ENCODE results near the gene OR2L2. TPM values are rescaled to one million over a fixed set of nuclear protein-coding genes. Genes with fewer than 3 reads are reported as not detected.

Gene OR2L2
- total RNA-seq, 1 donor = under 0.01 TPM

- no peaks in the 10 kb centered on the region for H3K36me3 ChIP-seq (ENCODE audit: insufficient read depth, low read length)
- no peaks in the 10 kb centered on the region for H4K20me1 ChIP-seq (ENCODE audit: insufficient read depth, low read length)
- H3K27ac ChIP-seq (ENCODE audit: low read depth, low read length) = no peak overlapping the region
- H3K27me3 ChIP-seq (ENCODE audit: insufficient read depth, low read length) = no peaks in the 10 kb centered on the region
- H3K4me3 ChIP-seq (ENCODE audit: insufficient read depth, low read length) = no peak overlapping the region
- no peaks in the 10 kb centered on the region for H3K4me1 ChIP-seq (ENCODE audit: insufficient read depth, low read length)
- H2AFZ ChIP-seq (ENCODE audit: low read length) = no peak overlapping the region
- H3K9me3 ChIP-seq (ENCODE audit: low read depth, low read length) = no peaks in the 10 kb centered on the region
- no peak for DNase-seq (ENCODE audit: insufficient read length, low spot score, missing footprints)
- TF ChIP-seq, protein P1, sequence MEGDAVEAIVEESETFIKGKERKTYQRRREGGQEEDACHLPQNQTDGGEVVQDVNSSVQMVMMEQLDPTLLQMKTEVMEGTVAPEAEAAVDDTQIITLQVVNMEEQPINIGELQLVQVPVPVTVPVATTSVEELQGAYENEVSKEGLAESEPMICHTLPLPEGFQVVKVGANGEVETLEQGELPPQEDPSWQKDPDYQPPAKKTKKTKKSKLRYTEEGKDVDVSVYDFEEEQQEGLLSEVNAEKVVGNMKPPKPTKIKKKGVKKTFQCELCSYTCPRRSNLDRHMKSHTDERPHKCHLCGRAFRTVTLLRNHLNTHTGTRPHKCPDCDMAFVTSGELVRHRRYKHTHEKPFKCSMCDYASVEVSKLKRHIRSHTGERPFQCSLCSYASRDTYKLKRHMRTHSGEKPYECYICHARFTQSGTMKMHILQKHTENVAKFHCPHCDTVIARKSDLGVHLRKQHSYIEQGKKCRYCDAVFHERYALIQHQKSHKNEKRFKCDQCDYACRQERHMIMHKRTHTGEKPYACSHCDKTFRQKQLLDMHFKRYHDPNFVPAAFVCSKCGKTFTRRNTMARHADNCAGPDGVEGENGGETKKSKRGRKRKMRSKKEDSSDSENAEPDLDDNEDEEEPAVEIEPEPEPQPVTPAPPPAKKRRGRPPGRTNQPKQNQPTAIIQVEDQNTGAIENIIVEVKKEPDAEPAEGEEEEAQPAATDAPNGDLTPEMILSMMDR (IDR thresholded peaks at IDR 0.05; ENCODE audit: extremely low read depth, low read depth, low read length) = no peak
- no peaks in the 10 kb centered on the region for H3K79me2 ChIP-seq (ENCODE audit: insufficient read depth, low read length)
- H3K4me2 ChIP-seq (ENCODE audit: insufficient read depth, low read length) = no peak overlapping the region
Observed at GRCh38 chr1:248007778-248008177, 22.1 kb upstream of the OR2L2 start.

DNA sequence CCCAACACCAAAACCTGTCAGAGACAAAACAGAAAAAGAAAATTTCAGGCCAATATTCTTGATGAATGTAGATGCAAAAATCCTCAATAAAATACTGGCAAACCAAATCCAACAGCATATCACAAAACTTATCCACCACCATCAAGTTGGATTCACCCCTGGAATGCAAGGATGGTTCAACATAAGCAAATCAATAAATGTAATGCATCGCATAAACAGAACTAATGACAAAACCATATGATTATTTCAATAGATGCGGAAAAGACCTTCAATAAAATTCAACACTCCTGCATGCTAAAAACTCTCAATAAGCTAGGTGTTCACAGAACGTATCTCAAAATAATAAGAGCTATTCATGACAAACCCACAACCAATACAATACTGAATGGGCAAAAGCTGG is 20.2 kb upstream of the OR2L2 start:
- H3K79me2 ChIP-seq (ENCODE audit: insufficient read depth, low read length) = no peaks in the 10 kb centered on the region
- no peaks in the 10 kb centered on the region for H4K20me1 ChIP-seq (ENCODE audit: insufficient read depth, low read length)
- no peak for DNase-seq (ENCODE audit: insufficient read length, low spot score, missing footprints)
- H2AFZ ChIP-seq (ENCODE audit: low read length) = no peak overlapping the region
- no peaks in the 10 kb centered on the region for H3K9me3 ChIP-seq (ENCODE audit: low read depth, low read length)
- H3K4me2 ChIP-seq (ENCODE audit: insufficient read depth, low read length) = no peak overlapping the region
- H3K36me3 ChIP-seq (ENCODE audit: insufficient read depth, low read length) = no peaks in the 10 kb centered on the region
- TF ChIP-seq, protein P1 (IDR thresholded peaks at IDR 0.05; ENCODE audit: extremely low read depth, low read depth, low read length) = no peak
- no peak overlapping the region for H3K27ac ChIP-seq (ENCODE audit: low read depth, low read length)
- no peaks in the 10 kb centered on the region for H3K4me1 ChIP-seq (ENCODE audit: insufficient read depth, low read length)
- H3K27me3 ChIP-seq (ENCODE audit: insufficient read depth, low read length) = no peaks in the 10 kb centered on the region
- H3K4me3 ChIP-seq (ENCODE audit: insufficient read depth, low read length) = no peak overlapping the region

DNA sequence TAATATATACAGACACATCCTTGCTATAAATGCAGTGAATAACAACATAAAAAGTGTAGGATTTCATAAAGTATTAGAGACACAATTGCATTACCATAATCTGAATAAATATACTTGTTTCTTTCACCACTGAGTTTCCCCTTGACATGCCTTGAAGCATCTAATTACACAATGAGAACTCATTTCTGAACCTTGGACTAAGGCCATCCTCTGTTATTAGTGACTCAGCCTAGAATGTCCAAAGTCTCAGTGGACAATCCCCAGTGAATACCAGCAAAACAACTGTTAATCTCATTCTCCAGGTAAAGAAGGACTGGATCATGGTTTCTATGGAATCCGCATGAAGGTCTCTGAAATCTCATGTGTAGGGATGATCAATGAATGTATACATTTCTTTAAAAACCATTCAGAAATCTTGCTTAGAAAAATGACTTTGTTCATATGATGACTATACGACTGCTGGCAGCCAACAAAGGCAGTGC is 16.6 kb upstream of the OR2L2 start, which contains the start of gene OR2L5:
TSS of gene OR2L5 (plus strand) at position 432 of the 482 bp plus-strand sequence. CDS start 8,288 bp downstream, outside the sequence.
- Histone ChIP-seq H3K9me3 (ENCODE audit: low read depth, low read length) (no peaks in the 10 kb centered on the region), H3K79me2 (ENCODE audit: insufficient read depth, low read length) (no peaks in the 10 kb centered on the region), H3K4me1 (ENCODE audit: insufficient read depth, low read length) (no peaks in the 10 kb centered on the region), H3K4me3 (ENCODE audit: insufficient read depth, low read length) (no peak within 1 kb of the TSS), H3K27ac (ENCODE audit: low read depth, low read length) (no peak within 1 kb of the TSS), H4K20me1 (ENCODE audit: insufficient read depth, low read length) (no peaks in the 10 kb centered on the region), H3K4me2 (ENCODE audit: insufficient read depth, low read length) (no peak within 1 kb of the TSS), H3K36me3 (ENCODE audit: insufficient read depth, low read length) (no peaks in the 10 kb centered on the region), H2AFZ (ENCODE audit: low read length) (no peak within 1 kb of the TSS), H3K27me3 (ENCODE audit: insufficient read depth, low read length) (no peaks in the 10 kb centered on the region)
- TF ChIP-seq, protein P1 (IDR thresholded peaks at IDR 0.05; ENCODE audit: extremely low read depth, low read depth, low read length) = no peak
- DNase-seq (ENCODE audit: insufficient read length, low spot score, missing footprints) = no peak

DNA sequence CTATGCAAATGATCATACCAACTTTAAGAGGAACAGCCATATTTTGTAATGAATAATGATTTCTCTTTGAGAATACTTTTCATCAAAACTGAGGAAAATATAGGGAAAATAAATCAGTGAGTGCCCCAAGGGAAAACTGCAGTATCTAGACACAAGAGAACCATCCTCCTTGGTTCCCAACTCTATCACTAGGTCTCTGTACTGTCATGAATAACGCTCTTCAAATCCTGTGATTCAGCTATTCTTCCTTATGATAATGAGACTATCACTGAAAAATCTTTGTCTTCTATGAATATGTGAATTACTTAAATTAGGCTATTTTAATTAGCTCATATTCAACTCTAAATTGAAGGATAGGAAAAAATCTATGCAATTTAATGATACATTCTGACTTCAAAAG is 14.1 kb upstream of the OR2L2 start:
- H3K27ac ChIP-seq (ENCODE audit: low read depth, low read length) = no peak overlapping the region
- no peak overlapping the region for H2AFZ ChIP-seq (ENCODE audit: low read length)
- H3K9me3 ChIP-seq (ENCODE audit: low read depth, low read length) = no peaks in the 10 kb centered on the region
- no peak overlapping the region for H3K4me2 ChIP-seq (ENCODE audit: insufficient read depth, low read length)
- no peaks in the 10 kb centered on the region for H4K20me1 ChIP-seq (ENCODE audit: insufficient read depth, low read length)
- H3K36me3 ChIP-seq (ENCODE audit: insufficient read depth, low read length) = no peaks in the 10 kb centered on the region
- no peaks in the 10 kb centered on the region for H3K79me2 ChIP-seq (ENCODE audit: insufficient read depth, low read length)
- no peak overlapping the region for H3K4me3 ChIP-seq (ENCODE audit: insufficient read depth, low read length)
- no peak for DNase-seq (ENCODE audit: insufficient read length, low spot score, missing footprints)
- H3K27me3 ChIP-seq (ENCODE audit: insufficient read depth, low read length) = no peaks in the 10 kb centered on the region
- no peaks in the 10 kb centered on the region for H3K4me1 ChIP-seq (ENCODE audit: insufficient read depth, low read length)
- TF ChIP-seq, protein P1 (IDR thresholded peaks at IDR 0.05; ENCODE audit: extremely low read depth, low read depth, low read length) = no peak
